PC-3 (cell line): ENCODE data around the gene DCLRE1C.

ENCODE experiments used
- CTCF ChIP-seq: fragments of 300-600 bp; sonication (generic); conservative IDR thresholded peaks from 2 replicates; pipeline ENCODE4 v1.5.1; 2017; ENCODE audit warnings: antibody characterized with exemption, low read depth, mild to moderate bottlenecking, low read length
- EZH2 ChIP-seq: fragments of 300-600 bp; sonication (generic); IDR thresholded peaks from one replicate; pipeline ENCODE4 v1.6.1; 2017; ENCODE audit warnings: antibody characterized with exemption, mild to moderate bottlenecking, low read length; ENCODE audit not compliant: unreplicated experiment
- EZH2phosphoT487 ChIP-seq: fragments of 300-600 bp; sonication (generic); IDR thresholded peaks from 2 replicates; pipeline ENCODE4 v1.6.1; 2018; ENCODE audit warnings: mild to moderate bottlenecking, antibody characterized with exemption, low read length, borderline replicate concordance

- no peak for TF ChIP-seq EZH2
- TF ChIP-seq CTCF = no peak
- no peak for TF ChIP-seq EZH2phosphoT487
These were observed 29.9 kb downstream of the DCLRE1C start for GRCh38 chr10:14924013-14924412.
